Neural cell (in vitro differentiated cells): ENCODE measurements around the gene EXOC3L1. TPM values are rescaled to one million over a fixed set of nuclear protein-coding genes. Genes with fewer than 3 reads are reported as not detected.

ENCODE experiments used
- H2AFZ ChIP-seq: fragments of 200-600, 300-800 bp; sonication (generic), shearing (Covaris generic); 2 replicates; pipeline ENCODE4 v1.6.0; 2014; ENCODE audit warnings: low read depth, mild to moderate bottlenecking, antibody characterized with exemption, low read length, moderate library complexity
- H3F3A ChIP-seq: fragments of 200-600 bp; shearing (Covaris generic); 2 replicates; pipeline ENCODE4 v1.6.1; 2016; ENCODE audit warnings: mild to moderate bottlenecking, moderate library complexity, mixed read lengths, antibody characterized with exemption, low read length; ENCODE audit not compliant: insufficient read depth, poor library complexity, severe bottlenecking
- H3K27ac ChIP-seq: fragments of 200-600, 300-800 bp; sonication (generic), shearing (Covaris generic); 2 replicates; pipeline ENCODE4 v1.5.1; 2014; ENCODE audit warnings: mild to moderate bottlenecking, low read length, moderate library complexity
- H3K27me3 ChIP-seq: fragments of 300-800, 200-600 bp; sonication (generic), shearing (Covaris generic); 2 replicates; pipeline ENCODE4 v1.6.0; 2014; ENCODE audit warnings: mild to moderate bottlenecking, low read depth, low read length, moderate library complexity; ENCODE audit not compliant: insufficient read depth
- H3K36me3 ChIP-seq: fragments of 300-800, 200-600 bp; sonication (generic), shearing (Covaris generic); 2 replicates; pipeline ENCODE4 v1.5.1; 2014; ENCODE audit warnings: mild to moderate bottlenecking, antibody characterized with exemption, low read length, moderate library complexity; ENCODE audit not compliant: insufficient read depth
- H3K4me2 ChIP-seq: fragments of 300-800, 200-600 bp; sonication (generic), shearing (Covaris generic); 2 replicates; pipeline ENCODE4 v1.6.0; 2014; ENCODE audit warnings: mild to moderate bottlenecking, low read length
- H3K4me3 ChIP-seq: fragments of 300-800, 200-600 bp; sonication (generic), shearing (Covaris generic); 2 replicates; pipeline ENCODE4 v1.5.1; 2014; ENCODE audit warnings: mild to moderate bottlenecking, low read length, moderate library complexity
- H3K79me2 ChIP-seq: fragments of 200-600 bp; shearing (Covaris generic); replicated peaks from 2 replicates; pipeline ENCODE4 v1.6.0; 2014; ENCODE audit warnings: mild to moderate bottlenecking, low read length, moderate library complexity; ENCODE audit not compliant: insufficient read depth
- H3K9ac ChIP-seq: fragments of 300-800, 200-600 bp; sonication (generic), shearing (Covaris generic); 2 replicates; pipeline ENCODE4 v1.6.1; 2016; ENCODE audit warnings: mild to moderate bottlenecking, low read length, mixed read lengths
- H3K9me2 ChIP-seq: fragments of 200-600 bp; shearing (Covaris generic); 2 replicates; pipeline ENCODE4 v1.6.1; 2016; ENCODE audit warnings: mild to moderate bottlenecking, low read length, mixed read lengths; ENCODE audit not compliant: insufficient read depth
- H3K9me3 ChIP-seq: fragments of 200-600, 300-800 bp; sonication (generic), shearing (Covaris generic); 2 replicates; pipeline ENCODE4 v1.6.1; 2016; ENCODE audit warnings: mild to moderate bottlenecking, mixed run types, low read length, moderate library complexity, mixed read lengths
- H4K20me1 ChIP-seq: fragments of 200-600 bp; shearing (Covaris generic); 2 replicates; pipeline ENCODE4 v1.6.1; 2016; ENCODE audit warnings: mild to moderate bottlenecking, mixed run types; ENCODE audit not compliant: insufficient read depth
- EP300 ChIP-seq: fragments of 450-650 bp; conservative IDR thresholded peaks from 2 replicates; pipeline ENCODE4 v1.6.1; 2014; ENCODE audit warnings: antibody characterized with exemption, mild to moderate bottlenecking, moderate library complexity; ENCODE audit not compliant: poor library complexity, severe bottlenecking
- EZH2 ChIP-seq: fragments of 200-600, 300-800 bp; shearing (Covaris generic), sonication (generic); IDR thresholded peaks from 2 replicates; pipeline ENCODE4 v1.6.1; 2014; ENCODE audit warnings: antibody characterized with exemption, low read length, borderline replicate concordance, mild to moderate bottlenecking; ENCODE audit not compliant: insufficient read depth, poor library complexity, severe bottlenecking
- MXI1 ChIP-seq: fragments of 450-650 bp; conservative IDR thresholded peaks from 2 replicates; pipeline ENCODE4 v1.6.1; 2014; ENCODE audit warnings: antibody characterized with exemption, mild to moderate bottlenecking; ENCODE audit not compliant: poor library complexity, severe bottlenecking
- POLR2AphosphoS5 ChIP-seq: IDR thresholded peaks from 2 replicates; pipeline ENCODE4 v1.6.1; 2012
- RAD21 ChIP-seq: fragments of 450-650 bp; conservative IDR thresholded peaks from 2 replicates; pipeline ENCODE4 v1.6.1; 2014; ENCODE audit warnings: antibody characterized with exemption, mild to moderate bottlenecking, moderate library complexity
- SMC3 ChIP-seq: fragments of 450-650 bp; conservative IDR thresholded peaks from 2 replicates; pipeline ENCODE4 v1.6.1; 2014; ENCODE audit warnings: antibody characterized with exemption, mild to moderate bottlenecking, moderate library complexity; ENCODE audit not compliant: poor library complexity
- TAF1 ChIP-seq: IDR thresholded peaks from 2 replicates; pipeline ENCODE4 v1.6.1; 2012; ENCODE audit warnings: low read depth
- polyA plus RNA-seq: library from polyadenylated mRNA; depleted of rRNA; stranded (reverse); fragments of >200 nt; gene quantifications from 2 replicates; pipeline ENCODE4 v1.2.3, GENCODE V29; 2014
- TF ChIP-seq, protein P1 (sequence below): IDR thresholded peaks from 2 replicates; pipeline ENCODE4 v1.6.1; 2012; ENCODE audit warnings: borderline replicate concordance
- TF ChIP-seq, protein P2 (sequence below): fragments of 450-650 bp; IDR thresholded peaks from 2 replicates; pipeline ENCODE4 v1.5.1; 2014; ENCODE audit warnings: antibody characterized with exemption, mild to moderate bottlenecking, moderate library complexity; ENCODE audit not compliant: poor library complexity, severe bottlenecking

Gene EXOC3L1
- polyA plus RNA-seq, 1 donor from 2014 or later, result 0.43 TPM

DNA sequence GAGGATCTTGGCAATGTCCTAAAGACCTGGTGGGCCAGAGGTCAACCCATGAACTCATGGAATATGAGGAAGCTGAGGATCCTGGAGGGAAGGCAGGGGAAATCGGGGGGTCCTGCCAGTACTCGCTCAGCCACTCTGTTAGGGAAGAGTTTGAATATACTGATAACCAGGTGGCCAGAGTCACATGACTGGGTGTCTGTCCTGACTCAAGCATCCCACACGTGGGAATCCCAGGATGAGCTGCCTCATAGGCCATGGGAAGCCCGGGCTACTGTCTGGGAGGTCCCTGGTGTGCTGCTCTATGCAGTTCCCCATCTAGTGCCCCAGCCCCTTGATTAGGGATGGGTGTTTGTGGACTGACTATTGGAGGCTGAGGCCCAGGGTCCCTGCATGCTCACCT lies 1.6 kb downstream of the EXOC3L1 start:
- H3K9me3 ChIP-seq, result no peaks in the 10 kb centered on the region
- no peak overlapping the region for H3K9ac ChIP-seq
- H3K27me3 ChIP-seq, result no peaks in the 10 kb centered on the region
- H3K9me2 ChIP-seq, result no peaks in the 10 kb centered on the region
- no peak overlapping the region for H3K4me3 ChIP-seq
- H3F3A ChIP-seq, result no peaks in the 10 kb centered on the region
- peaks cover 13% of the 10 kb centered on the region for H3K79me2 ChIP-seq
- H2AFZ ChIP-seq, result no peak overlapping the region
- TF ChIP-seq EP300 (no peak), SMC3 (no peak), POLR2AphosphoS5 (no peak), TAF1 (no peak), MXI1 (no peak), RAD21 (no peak), EZH2 (no peak)
- TF ChIP-seq, protein P1, sequence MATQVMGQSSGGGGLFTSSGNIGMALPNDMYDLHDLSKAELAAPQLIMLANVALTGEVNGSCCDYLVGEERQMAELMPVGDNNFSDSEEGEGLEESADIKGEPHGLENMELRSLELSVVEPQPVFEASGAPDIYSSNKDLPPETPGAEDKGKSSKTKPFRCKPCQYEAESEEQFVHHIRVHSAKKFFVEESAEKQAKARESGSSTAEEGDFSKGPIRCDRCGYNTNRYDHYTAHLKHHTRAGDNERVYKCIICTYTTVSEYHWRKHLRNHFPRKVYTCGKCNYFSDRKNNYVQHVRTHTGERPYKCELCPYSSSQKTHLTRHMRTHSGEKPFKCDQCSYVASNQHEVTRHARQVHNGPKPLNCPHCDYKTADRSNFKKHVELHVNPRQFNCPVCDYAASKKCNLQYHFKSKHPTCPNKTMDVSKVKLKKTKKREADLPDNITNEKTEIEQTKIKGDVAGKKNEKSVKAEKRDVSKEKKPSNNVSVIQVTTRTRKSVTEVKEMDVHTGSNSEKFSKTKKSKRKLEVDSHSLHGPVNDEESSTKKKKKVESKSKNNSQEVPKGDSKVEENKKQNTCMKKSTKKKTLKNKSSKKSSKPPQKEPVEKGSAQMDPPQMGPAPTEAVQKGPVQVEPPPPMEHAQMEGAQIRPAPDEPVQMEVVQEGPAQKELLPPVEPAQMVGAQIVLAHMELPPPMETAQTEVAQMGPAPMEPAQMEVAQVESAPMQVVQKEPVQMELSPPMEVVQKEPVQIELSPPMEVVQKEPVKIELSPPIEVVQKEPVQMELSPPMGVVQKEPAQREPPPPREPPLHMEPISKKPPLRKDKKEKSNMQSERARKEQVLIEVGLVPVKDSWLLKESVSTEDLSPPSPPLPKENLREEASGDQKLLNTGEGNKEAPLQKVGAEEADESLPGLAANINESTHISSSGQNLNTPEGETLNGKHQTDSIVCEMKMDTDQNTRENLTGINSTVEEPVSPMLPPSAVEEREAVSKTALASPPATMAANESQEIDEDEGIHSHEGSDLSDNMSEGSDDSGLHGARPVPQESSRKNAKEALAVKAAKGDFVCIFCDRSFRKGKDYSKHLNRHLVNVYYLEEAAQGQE, result no peak
- TF ChIP-seq, protein P2, sequence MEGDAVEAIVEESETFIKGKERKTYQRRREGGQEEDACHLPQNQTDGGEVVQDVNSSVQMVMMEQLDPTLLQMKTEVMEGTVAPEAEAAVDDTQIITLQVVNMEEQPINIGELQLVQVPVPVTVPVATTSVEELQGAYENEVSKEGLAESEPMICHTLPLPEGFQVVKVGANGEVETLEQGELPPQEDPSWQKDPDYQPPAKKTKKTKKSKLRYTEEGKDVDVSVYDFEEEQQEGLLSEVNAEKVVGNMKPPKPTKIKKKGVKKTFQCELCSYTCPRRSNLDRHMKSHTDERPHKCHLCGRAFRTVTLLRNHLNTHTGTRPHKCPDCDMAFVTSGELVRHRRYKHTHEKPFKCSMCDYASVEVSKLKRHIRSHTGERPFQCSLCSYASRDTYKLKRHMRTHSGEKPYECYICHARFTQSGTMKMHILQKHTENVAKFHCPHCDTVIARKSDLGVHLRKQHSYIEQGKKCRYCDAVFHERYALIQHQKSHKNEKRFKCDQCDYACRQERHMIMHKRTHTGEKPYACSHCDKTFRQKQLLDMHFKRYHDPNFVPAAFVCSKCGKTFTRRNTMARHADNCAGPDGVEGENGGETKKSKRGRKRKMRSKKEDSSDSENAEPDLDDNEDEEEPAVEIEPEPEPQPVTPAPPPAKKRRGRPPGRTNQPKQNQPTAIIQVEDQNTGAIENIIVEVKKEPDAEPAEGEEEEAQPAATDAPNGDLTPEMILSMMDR, result no peak
- no peaks in the 10 kb centered on the region for H3K36me3 ChIP-seq
- no peaks in the 10 kb centered on the region for H4K20me1 ChIP-seq
- no peak overlapping the region for H3K27ac ChIP-seq
- no peak overlapping the region for H3K4me2 ChIP-seq

DNA sequence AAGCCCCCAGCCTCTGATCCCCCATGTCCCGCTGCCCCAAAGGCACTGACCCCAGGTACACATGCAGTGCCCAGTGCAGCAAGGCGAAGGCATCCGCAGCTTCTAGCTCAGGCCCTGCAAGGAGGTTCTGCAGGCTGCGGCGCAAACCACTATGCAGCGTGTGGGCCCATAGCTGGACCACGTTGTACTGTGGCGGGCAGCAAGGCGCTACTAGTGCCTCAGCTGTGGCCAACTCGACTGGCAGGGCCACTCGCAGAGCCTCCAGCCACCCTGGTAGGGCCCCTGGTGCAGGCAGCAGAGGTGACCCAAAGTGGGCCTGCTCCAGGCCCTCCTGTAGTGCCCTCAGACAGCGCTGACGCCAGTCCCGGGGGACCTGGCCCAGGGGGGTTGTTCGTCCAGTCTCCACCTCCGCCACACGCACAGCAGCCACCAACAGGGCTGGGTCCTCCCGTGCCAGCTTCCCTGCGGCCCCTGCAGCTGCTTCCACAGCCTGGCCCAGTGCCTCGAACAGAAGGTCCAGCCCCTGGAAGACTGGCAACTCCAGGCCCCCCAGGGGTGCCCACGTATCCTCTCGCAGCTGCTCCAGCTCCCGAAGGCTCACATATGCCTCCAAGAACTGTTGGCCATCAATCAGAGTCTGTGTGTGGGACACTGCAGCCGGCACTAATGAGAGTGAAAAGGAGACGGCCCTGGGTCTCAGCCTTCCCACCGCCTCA lies 2.6 kb downstream of the EXOC3L1 start:
- H3K36me3 ChIP-seq, result no peaks in the 10 kb centered on the region
- no peaks in the 10 kb centered on the region for H3K9me2 ChIP-seq
- H3K9me3 ChIP-seq, result no peaks in the 10 kb centered on the region
- no peak overlapping the region for H3K4me2 ChIP-seq
- no peak overlapping the region for H3K27ac ChIP-seq
- peaks cover 13% of the 10 kb centered on the region for H3K79me2 ChIP-seq
- no peak for TF ChIP-seq MXI1
- TF ChIP-seq, protein P1, result no peak
- TF ChIP-seq EZH2, result no peak
- TF ChIP-seq POLR2AphosphoS5, result no peak
- TF ChIP-seq, protein P2, result no peak
- no peak for TF ChIP-seq SMC3
- no peak for TF ChIP-seq RAD21
- no peak for TF ChIP-seq TAF1
- TF ChIP-seq EP300, result no peak
- H3K9ac ChIP-seq, result no peak overlapping the region
- no peak overlapping the region for H2AFZ ChIP-seq
- H3K4me3 ChIP-seq, result no peak overlapping the region
- no peaks in the 10 kb centered on the region for H4K20me1 ChIP-seq
- no peaks in the 10 kb centered on the region for H3K27me3 ChIP-seq
- H3F3A ChIP-seq, result no peaks in the 10 kb centered on the region
